NOMO-1 (cell line): ENCODE results near the gene LRRC4B.
"Not testable (repeated sequence)": the region's sequence is repeated elsewhere in the genome, so short reads cannot be mapped to it uniquely, and the experiment has no call there.

Source experiments
- DNase-seq, 2 experiments: peaks; one replicate each; lab custom pipeline; 2025; ENCODE audit not compliant: unreplicated experiment in 2 of 2; lab: John Stamatoyannopoulos, UW

The LRRC4B gene

GRCh38 chr19:50489461-50490011 lies 78.7 kb downstream of the LRRC4B start:
- no peak for DNase-seq

GRCh38 chr19:50488389-50489194 lies 79.6 kb downstream of the LRRC4B start:
- DNase-seq = peak in 1 of 2 experiments; percentile 39

GRCh38 chr19:50486823-50487515 lies 81.3 kb downstream of the LRRC4B start:
- DNase-seq = peak in 1 of 2 experiments; percentile 42

GRCh38 chr19:50485284-50485955 lies 82.8 kb downstream of the LRRC4B start:
- DNase-seq = no peak

GRCh38 chr19:50482916-50483315 lies 85.3 kb downstream of the LRRC4B start:
- DNase-seq = no peak

- DNase-seq = no peak
Observed at GRCh38 chr19:50482271-50482855, 85.9 kb downstream of the LRRC4B start.

- no peak for DNase-seq
Observed at GRCh38 chr19:50481351-50482149, 86.7 kb downstream of the LRRC4B start.

GRCh38 chr19:50480281-50481111 lies 87.7 kb downstream of the LRRC4B start:
- no peak for DNase-seq

- no peak for DNase-seq
Observed at GRCh38 chr19:50479761-50480251, 88.4 kb downstream of the LRRC4B start.

GRCh38 chr19:50478901-50479715 lies 89.1 kb downstream of the LRRC4B start:
- no peak for DNase-seq

- DNase-seq = no peak
Observed at GRCh38 chr19:50477751-50478515, 90.3 kb downstream of the LRRC4B start.

- no peak for DNase-seq
Observed at GRCh38 chr19:50476907-50477238, 91.4 kb downstream of the LRRC4B start.

- peak; percentile 83 to 87 for DNase-seq
Observed at GRCh38 chr19:50476224-50476906, 91.9 kb downstream of the LRRC4B start, which contains the start of the genes EMC10 and GARIN5A. Gene EMC10, plus strand, starts transcription at chr19:50476507. Its CDS starts 38 bp downstream, at chr19:50476545. Gene GARIN5A, minus strand, starts transcription at chr19:50476848. Its CDS starts 460 bp downstream, at chr19:50476388.

GRCh38 chr19:50475736-50476223 lies 92.5 kb downstream of the LRRC4B start:
- no peak for DNase-seq

- no peak for DNase-seq
Observed at GRCh38 chr19:50475101-50475568, 93.1 kb downstream of the LRRC4B start.

- DNase-seq = not testable (repeated sequence)
Observed at GRCh38 chr19:50473336-50473735, 94.9 kb downstream of the LRRC4B start.
